Natural killer cell treated with Interleukin-12 subunit alpha and Interleukin-12 subunit beta and Interleukin-15 and Interleukin-18, amount 100 ng/mL, for 72 hours (primary cell): Measurements from ENCODE around the gene MYOM3. TPM values are rescaled to one million over a fixed set of nuclear protein-coding genes. Genes with fewer than 3 reads are reported as not detected.
A peak's percentile ranks its signal among the peaks of the same experiment; 100 is the strongest.

ENCODE experiments used
- ATAC-seq, 2 donors: fragments of 150-1000 bp; cut with Tn5 transposase in 1 of 2; sonication (Bioruptor Pico), chemical (Tn5 transposase) in 1 of 2; 2 replicates each; pipeline ENCODE4 v1.10.0; 2021
- DNase-seq: peaks from one replicate; pipeline ENCODE4 v3.0.0; 2022; ENCODE audit warnings: low spot score
- H3K27ac Mint-ChIP-seq, 2 donors: 1 replicate in 1 of 2; 2 replicates in 1 of 2; pipeline ENCODE4 v1.8.0; 2022; ENCODE audit warnings: mixed read lengths in 2 of 2, mild to moderate bottlenecking in 1 of 2, moderate library complexity in 1 of 2
- H3K27me3 Mint-ChIP-seq, 2 donors: 1 replicate in 1 of 2; 2 replicates in 1 of 2; pipeline ENCODE4 v1.8.0; 2022; ENCODE audit warnings: mixed read lengths in 2 of 2
- H3K36me3 Mint-ChIP-seq: one replicate; pipeline ENCODE4 v1.8.0; 2022; ENCODE audit warnings: mixed read lengths
- H3K4me1 Mint-ChIP-seq, 2 donors: 1 replicate in 1 of 2; 2 replicates in 1 of 2; pipeline ENCODE4 v1.8.0; 2022; ENCODE audit warnings: low read depth in 2 of 2, mixed read lengths in 2 of 2, mild to moderate bottlenecking in 1 of 2
- H3K4me3 Mint-ChIP-seq: one replicate; pipeline ENCODE4 v1.8.0; 2022; ENCODE audit warnings: mixed read lengths
- H3K9me3 Mint-ChIP-seq: 2 replicates; pipeline ENCODE4 v1.8.0; 2022; ENCODE audit warnings: mixed read lengths
- total RNA-seq, 2 donors: library from RNA; stranded (reverse); gene quantifications; one replicate each; pipeline ENCODE4 v1.2.3, GENCODE V29; 2022

Gene MYOM3
- total RNA-seq, 2 donors from 2014 or later, result not detected

GRCh38 chr1:24103408-24103807 lies 8.5 kb downstream of the MYOM3 start:
- no peak for DNase-seq
- Mint-ChIP-seq H3K27me3 (no peaks in the 10 kb centered on the region), H3K36me3 (no peaks in the 10 kb centered on the region), H3K27ac (no peak overlapping the region), H3K9me3 (no peaks in the 10 kb centered on the region), H3K4me1 (no peaks in the 10 kb centered on the region), H3K4me3 (no peak overlapping the region)
- ATAC-seq, result no peak

GRCh38 chr1:24102961-24103360 lies 9.0 kb downstream of the MYOM3 start:
- no peak for DNase-seq
- H3K27me3 Mint-ChIP-seq, result no peaks in the 10 kb centered on the region
- H3K4me1 Mint-ChIP-seq, result no peaks in the 10 kb centered on the region
- no peaks in the 10 kb centered on the region for H3K9me3 Mint-ChIP-seq
- ATAC-seq, result no peak
- no peak overlapping the region for H3K27ac Mint-ChIP-seq
- H3K4me3 Mint-ChIP-seq, result no peak overlapping the region
- no peaks in the 10 kb centered on the region for H3K36me3 Mint-ChIP-seq

GRCh38 chr1:24101796-24102586 lies 9.9 kb downstream of the MYOM3 start:
- DNase-seq (no peak), ATAC-seq (peak in 1 of 2 donors; percentile 28)
- no peaks in the 10 kb centered on the region for H3K27me3 Mint-ChIP-seq
- no peaks in the 10 kb centered on the region for H3K36me3 Mint-ChIP-seq
- no peaks in the 10 kb centered on the region for H3K9me3 Mint-ChIP-seq
- no peak overlapping the region for H3K27ac Mint-ChIP-seq
- H3K4me1 Mint-ChIP-seq, result no peaks in the 10 kb centered on the region
- no peak overlapping the region for H3K4me3 Mint-ChIP-seq

GRCh38 chr1:24100945-24101737 lies 10.8 kb downstream of the MYOM3 start:
- no peaks in the 10 kb centered on the region for H3K4me1 Mint-ChIP-seq
- ATAC-seq (no peak), DNase-seq (no peak)
- no peaks in the 10 kb centered on the region for H3K27me3 Mint-ChIP-seq
- no peaks in the 10 kb centered on the region for H3K9me3 Mint-ChIP-seq
- no peaks in the 10 kb centered on the region for H3K36me3 Mint-ChIP-seq
- no peak overlapping the region for H3K27ac Mint-ChIP-seq
- no peak overlapping the region for H3K4me3 Mint-ChIP-seq

- H3K27ac Mint-ChIP-seq, result no peak overlapping the region
- DNase-seq, result no peak
- H3K36me3 Mint-ChIP-seq, result no peaks in the 10 kb centered on the region
- H3K9me3 Mint-ChIP-seq, result no peaks in the 10 kb centered on the region
- no peak for ATAC-seq
- H3K4me1 Mint-ChIP-seq, result no peaks in the 10 kb centered on the region
- H3K4me3 Mint-ChIP-seq, result no peak overlapping the region
- peaks cover 0 to 5% of the 10 kb centered on the region in 2 donors for H3K27me3 Mint-ChIP-seq
Measured at GRCh38 chr1:24098943-24099638, 12.8 kb downstream of the MYOM3 start.

- Mint-ChIP-seq H3K36me3 (no peaks in the 10 kb centered on the region), H3K27ac (no peak overlapping the region), H3K4me3 (no peak overlapping the region)
Measured at GRCh38 chr1:24098102-24098501, 13.8 kb downstream of the MYOM3 start.

GRCh38 chr1:24097663-24098062 lies 14.3 kb downstream of the MYOM3 start:
- DNase-seq (no peak), ATAC-seq (no peak)
- no peak overlapping the region for H3K27ac Mint-ChIP-seq
- no peak overlapping the region for H3K4me3 Mint-ChIP-seq
- no peaks in the 10 kb centered on the region for H3K4me1 Mint-ChIP-seq
- no peaks in the 10 kb centered on the region for H3K36me3 Mint-ChIP-seq
- peaks cover 0 to 5% of the 10 kb centered on the region in 2 donors for H3K27me3 Mint-ChIP-seq
- H3K9me3 Mint-ChIP-seq, result no peaks in the 10 kb centered on the region

More at GRCh38 chr1:24098102-24098501, 13.8 kb downstream of the MYOM3 start:
- Mint-ChIP-seq H3K27me3 (peaks cover 0 to 5% of the 10 kb centered on the region in 2 donors), H3K9me3 (no peaks in the 10 kb centered on the region), H3K4me1 (no peaks in the 10 kb centered on the region)
- DNase-seq, result no peak
- no peak for ATAC-seq

- no peaks in the 10 kb centered on the region for H3K36me3 Mint-ChIP-seq
- no peak for DNase-seq
- ATAC-seq, result no peak
Measured at GRCh38 chr1:24096739-24097103, 15.2 kb downstream of the MYOM3 start.

GRCh38 chr1:24096009-24096738 lies 15.8 kb downstream of the MYOM3 start:
- Mint-ChIP-seq H3K27me3 (peaks cover 0 to 5% of the 10 kb centered on the region in 2 donors), H3K9me3 (no peaks in the 10 kb centered on the region), H3K4me3 (no peak overlapping the region), H3K36me3 (no peaks in the 10 kb centered on the region), H3K27ac (no peak overlapping the region), H3K4me1 (no peaks in the 10 kb centered on the region)
- ATAC-seq (no peak), DNase-seq (no peak)

More at GRCh38 chr1:24096739-24097103, 15.2 kb downstream of the MYOM3 start:
- H3K27me3 Mint-ChIP-seq, result peaks cover 0 to 5% of the 10 kb centered on the region in 2 donors
- no peak overlapping the region for H3K27ac Mint-ChIP-seq
- no peaks in the 10 kb centered on the region for H3K4me1 Mint-ChIP-seq
- H3K9me3 Mint-ChIP-seq, result no peaks in the 10 kb centered on the region
- no peak overlapping the region for H3K4me3 Mint-ChIP-seq

GRCh38 chr1:24095140-24095859 lies 16.6 kb downstream of the MYOM3 start:
- Mint-ChIP-seq H3K4me1 (no peaks in the 10 kb centered on the region), H3K36me3 (no peaks in the 10 kb centered on the region), H3K27ac (no peak overlapping the region), H3K27me3 (peaks cover 0 to 5% of the 10 kb centered on the region in 2 donors), H3K9me3 (no peaks in the 10 kb centered on the region), H3K4me3 (no peak overlapping the region)
- DNase-seq (no peak), ATAC-seq (no peak)

GRCh38 chr1:24094554-24094953 lies 17.4 kb downstream of the MYOM3 start:
- DNase-seq, result no peak
- no peak for ATAC-seq
- Mint-ChIP-seq H3K27ac (no peak overlapping the region), H3K36me3 (no peaks in the 10 kb centered on the region), H3K4me1 (no peaks in the 10 kb centered on the region), H3K27me3 (peaks cover 0 to 5% of the 10 kb centered on the region in 2 donors), H3K4me3 (no peak overlapping the region), H3K9me3 (no peaks in the 10 kb centered on the region)

GRCh38 chr1:24093732-24094131 lies 18.2 kb downstream of the MYOM3 start:
- Mint-ChIP-seq H3K4me3 (no peak overlapping the region), H3K4me1 (no peaks in the 10 kb centered on the region), H3K27me3 (peaks cover 0 to 5% of the 10 kb centered on the region in 2 donors), H3K9me3 (no peaks in the 10 kb centered on the region), H3K36me3 (no peaks in the 10 kb centered on the region), H3K27ac (no peak overlapping the region)
- DNase-seq, result no peak
- no peak for ATAC-seq

GRCh38 chr1:24092979-24093378 lies 19.0 kb downstream of the MYOM3 start:
- no peak overlapping the region for H3K27ac Mint-ChIP-seq
- H3K4me3 Mint-ChIP-seq, result no peak overlapping the region
- no peaks in the 10 kb centered on the region for H3K9me3 Mint-ChIP-seq
- no peak for ATAC-seq
- H3K27me3 Mint-ChIP-seq, result peaks cover 0 to 5% of the 10 kb centered on the region in 2 donors
- no peaks in the 10 kb centered on the region for H3K4me1 Mint-ChIP-seq
- no peaks in the 10 kb centered on the region for H3K36me3 Mint-ChIP-seq
- DNase-seq, result no peak
